ENCODE measurements around the gene EMILIN1. TPM values are rescaled to one million over a fixed set of nuclear protein-coding genes. Genes with fewer than 3 reads are reported as not detected.

EMILIN1 gene
- total and polyA plus RNA-seq, 2 of the 4 experiments (the other 2 are of a cell fraction), result 26.5 to 95.6 TPM

GRCh38 chr2:27089111-27089954 lies 10.9 kb downstream of the EMILIN1 start:
- Histone ChIP-seq H3K27me3 (ENCODE audit: control insufficient read depth, insufficient read depth, low read length) (no peaks in the 10 kb centered on the region), H4K8ac (ENCODE audit: low read depth in 2 of 2, low read length in 2 of 2) (no peak overlapping the region), H3K79me1 (ENCODE audit: low read depth in 1 of 2, low read length in 2 of 2) (peaks cover 0 to 7% of the 10 kb centered on the region in 2 experiments; a peak in 1 of 4 replicates), H4K20me1 (ENCODE audit: insufficient read depth, low read length) (no peaks in the 10 kb centered on the region; the same call in 1 of the 2 replicates), H3K9me3 (ENCODE audit: control insufficient read depth, insufficient read depth, low read length) (no peaks in the 10 kb centered on the region), H2BK120ac (ENCODE audit: low read depth, low read length) (no peak overlapping the region), H3K9me1 (ENCODE audit: insufficient read depth, low read length) (no peaks in the 10 kb centered on the region; the same call in 1 of the 2 replicates), H2BK20ac (ENCODE audit: low read depth, low read length) (no peak overlapping the region), H2AK5ac (ENCODE audit: low read depth, low read length) (no peak overlapping the region), H3K9ac (ENCODE audit: low read depth, low read length) (no peak overlapping the region), H3K4ac (ENCODE audit: low read depth, low read length) (no peak overlapping the region), H4K91ac (ENCODE audit: insufficient read depth, low read depth, low read length) (no peak overlapping the region), H2AFZ (replicated peaks; ENCODE audit: low read length, poor library complexity) (no peak overlapping the region), H2AK9ac (replicated peaks; ENCODE audit: low read depth, low read length, poor library complexity) (no peak overlapping the region), H3K23ac (ENCODE audit: low read depth, low read length) (no peak overlapping the region), H2BK5ac (ENCODE audit: low read depth, low read length, poor library complexity, severe bottlenecking) (no peak overlapping the region), H3K4me3 (ENCODE audit: insufficient read depth, low read depth, low read length) (no peak overlapping the region), H3K27ac (ENCODE audit: insufficient read depth, low read length) (no peak overlapping the region), H3K56ac (ENCODE audit: extremely low read depth, insufficient read depth, low read length) (no peak overlapping the region), H3K14ac (replicated peaks; ENCODE audit: low read depth, low read length) (no peak overlapping the region), H3K4me2 (ENCODE audit: low read depth, low read length) (no peak overlapping the region), H2BK15ac (ENCODE audit: low read depth, low read length) (no peak overlapping the region), H3K4me1 (ENCODE audit: control insufficient read depth, insufficient read depth, low read length) (peaks cover 6% of the 10 kb centered on the region), H3K36me3 (ENCODE audit: control insufficient read depth, insufficient read depth, low read length) (peaks cover 4% of the 10 kb centered on the region; the same call in 1 of the 2 replicates), H3K18ac (ENCODE audit: low read depth, low read length) (no peak overlapping the region), H4K5ac (ENCODE audit: low read depth, low read length) (no peak overlapping the region)
- in situ Hi-C loops (cut with MboI; ENCODE audit: low sequenced_read_pairs) (no loop called here), intact Hi-C loops (cut with micrococcal nuclease) (loop anchor here (5.0 kb wide), 1 partner anchor 242 kb away; the partner anchor contains the start of gene DPYSL5), dilution Hi-C loops (cut with HindIII; ENCODE audit: low sequenced_read_pairs, unreplicated experiment) (no loop called here)
- 79% methylated on average over 7 of the region's 14 CpGs; no CpG with 5 or more reads in 1 of the 2 experiments for WGBS, 2 experiments (ENCODE audit: extremely low coverage in 2 of 2, insufficient read length in 1 of 2)
- DNase-seq (no peak), ATAC-seq (ENCODE audit: low read depth) (no peak)
- POLR2A ChIA-PET (ENCODE audit: unreplicated experiment), result no interaction called here
- no TSS peak for BruUV-seq (replicated peaks)
- CTCF ChIA-PET, result interaction anchor here (0.6 to 1.1 kb wide), 4 partner anchors 8 to 243 kb away, joined by 3 read pairs; partner anchors contain the start of gene AGBL5
- TF ChIP-seq POLR2A (IDR thresholded peaks at IDR 0.05; ENCODE audit: low read depth, low read length), result no peak
- no peak for TF ChIP-seq MXI1 (IDR thresholded peaks at IDR 0.05; ENCODE audit: borderline replicate concordance, low read depth, low read length)
- TF ChIP-seq MAFK (IDR thresholded peaks at IDR 0.05; ENCODE audit: low read depth, low read length), result no peak
- TF ChIP-seq BHLHE40 (IDR thresholded peaks at IDR 0.05; ENCODE audit: low read depth, low read length), result no peak
- no peak for TF ChIP-seq NFE2L2 (IDR thresholded peaks at IDR 0.05; ENCODE audit: low read depth, low read length)
- no peak for TF ChIP-seq ELK1 (IDR thresholded peaks at IDR 0.05; ENCODE audit: borderline replicate concordance, low read depth, low read length)

All from IMR-90 (cell line).